CD4-positive, alpha-beta T cell treated with Interleukin-6 at 100 ng/mL for 8 hours (primary cell): Measurements from ENCODE around the gene PLAC1.

Source experiments
- DNase-seq: peaks from one replicate; pipeline ENCODE4 v3.0.0-alpha.2; 2020; ENCODE audit warnings: mixed read lengths, low spot score

PLAC1 gene, protein sequence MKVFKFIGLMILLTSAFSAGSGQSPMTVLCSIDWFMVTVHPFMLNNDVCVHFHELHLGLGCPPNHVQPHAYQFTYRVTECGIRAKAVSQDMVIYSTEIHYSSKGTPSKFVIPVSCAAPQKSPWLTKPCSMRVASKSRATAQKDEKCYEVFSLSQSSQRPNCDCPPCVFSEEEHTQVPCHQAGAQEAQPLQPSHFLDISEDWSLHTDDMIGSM

DNA sequence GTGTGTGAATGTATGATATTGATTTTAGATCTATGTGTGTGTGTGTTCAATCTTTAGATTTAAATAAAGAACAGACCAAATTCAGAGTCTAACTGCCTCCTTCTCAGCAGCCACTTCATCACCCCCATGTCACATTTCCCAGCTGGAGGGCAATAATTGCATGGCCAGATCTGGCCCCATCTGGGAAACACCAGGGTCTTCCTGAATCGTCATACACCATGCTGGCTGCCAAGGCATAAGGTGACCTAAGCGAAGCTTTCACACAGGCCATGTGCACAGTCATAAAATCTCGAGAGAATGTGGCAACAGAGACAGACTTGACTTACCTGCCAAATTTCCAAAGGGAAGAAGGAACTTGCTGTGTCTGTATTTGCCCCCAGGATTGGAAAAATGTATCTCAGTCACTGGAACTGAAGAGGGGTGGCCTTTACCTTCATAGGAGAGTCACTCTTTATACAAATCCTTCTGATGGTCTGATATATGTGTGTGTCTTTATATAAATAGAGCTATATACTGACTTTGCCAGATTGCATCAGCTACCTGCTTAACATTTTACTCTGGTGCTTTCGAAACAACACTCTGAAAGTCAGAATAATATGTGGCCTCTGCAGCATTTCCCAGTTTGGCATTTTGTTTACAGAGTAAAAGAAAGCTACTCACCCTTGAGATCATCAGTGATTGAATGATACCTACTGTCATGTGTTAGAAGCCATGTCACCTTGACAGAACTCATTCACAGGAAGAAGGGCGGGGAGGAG, at the start of gene PLAC1:
Gene PLAC1 (minus strand): TSS at position 470 of the 758 bp plus-strand sequence. CDS start 91,789 bp downstream, outside the sequence.
- no peak for DNase-seq

DNA sequence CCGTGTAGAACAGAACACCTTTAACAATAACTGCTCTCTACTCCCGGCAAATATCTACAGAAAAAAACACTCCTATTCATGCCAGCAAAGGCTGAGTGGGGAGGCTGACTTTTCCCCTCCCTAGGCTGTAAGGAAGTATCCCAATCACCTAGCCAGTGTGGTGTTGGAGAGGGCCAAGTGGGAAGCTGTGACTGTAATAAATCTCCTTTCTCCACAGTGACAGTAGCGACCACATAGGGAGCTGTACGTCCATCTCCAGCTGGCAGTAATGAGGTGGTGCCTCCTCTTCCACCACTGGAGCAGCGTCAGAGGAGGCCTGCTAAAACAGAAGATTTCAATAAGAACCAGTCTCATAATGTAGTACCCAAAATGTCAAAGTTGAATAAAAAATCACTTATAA, 47.9 kb upstream of the PLAC1 start:
- no peak for DNase-seq

DNA sequence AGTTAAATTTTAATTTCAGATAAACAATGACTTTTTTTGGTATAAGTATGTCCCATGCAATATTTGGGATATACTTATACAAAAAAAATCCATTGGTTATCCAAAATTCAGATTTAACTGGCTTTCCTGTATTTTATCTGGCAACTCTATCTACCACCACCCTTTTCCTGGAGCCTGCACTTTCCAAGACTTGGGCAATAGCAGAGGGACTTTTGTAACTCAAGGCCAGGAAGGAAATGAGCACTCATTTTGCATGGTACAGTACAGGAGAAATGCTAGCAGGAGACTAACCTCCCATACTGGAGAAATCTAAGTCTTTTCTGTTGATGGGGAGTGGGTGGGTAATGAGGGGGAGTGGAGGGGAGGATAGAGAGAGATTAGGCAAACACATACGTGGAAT, 37.7 kb upstream of the PLAC1 start:
- DNase-seq = no peak

DNA sequence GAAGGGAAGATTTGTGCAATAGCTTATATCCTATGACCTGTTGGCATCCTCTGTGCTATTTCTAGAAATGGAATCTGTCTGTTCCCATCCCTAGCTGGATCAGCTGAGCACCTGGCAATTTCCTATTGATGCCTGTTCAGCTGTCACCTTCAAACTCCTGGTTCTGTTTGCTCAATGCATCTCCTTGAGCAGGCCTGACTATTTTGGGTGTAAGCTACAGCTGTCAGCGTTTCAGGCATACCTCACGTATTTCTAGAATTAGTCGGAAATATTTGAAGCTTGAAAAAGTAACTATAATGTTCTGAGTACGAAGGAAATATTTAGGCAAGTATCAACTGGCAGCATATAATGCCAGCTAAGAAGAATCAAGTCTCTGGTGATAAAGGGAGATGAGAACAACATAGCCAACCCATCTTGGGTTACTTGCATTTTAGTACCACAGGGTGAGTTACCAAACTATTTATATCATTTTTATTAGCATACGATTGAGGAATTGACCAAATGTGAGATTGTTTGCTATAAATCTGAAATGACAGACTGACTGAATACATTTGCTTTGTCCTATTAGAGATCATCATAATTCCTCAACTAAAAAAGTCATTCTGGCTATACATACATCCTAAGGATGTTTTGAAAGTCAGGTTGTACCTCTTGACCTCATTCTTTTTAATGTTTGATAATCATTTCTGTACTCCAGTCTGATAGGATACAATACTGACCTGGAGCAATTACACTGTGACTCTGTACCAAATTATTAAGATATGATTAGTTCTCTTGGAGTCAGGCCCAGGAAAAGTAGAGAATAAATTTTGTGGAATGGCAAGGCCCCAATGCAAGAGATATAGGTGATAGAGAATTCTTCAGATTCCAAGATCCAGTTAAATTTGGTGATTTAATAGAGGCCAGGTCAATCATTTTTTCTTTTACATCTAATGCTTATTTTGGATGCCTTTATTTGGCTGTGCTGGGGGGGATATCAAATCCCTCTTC, 36.4 kb upstream of the PLAC1 start:
- no peak for DNase-seq

DNA sequence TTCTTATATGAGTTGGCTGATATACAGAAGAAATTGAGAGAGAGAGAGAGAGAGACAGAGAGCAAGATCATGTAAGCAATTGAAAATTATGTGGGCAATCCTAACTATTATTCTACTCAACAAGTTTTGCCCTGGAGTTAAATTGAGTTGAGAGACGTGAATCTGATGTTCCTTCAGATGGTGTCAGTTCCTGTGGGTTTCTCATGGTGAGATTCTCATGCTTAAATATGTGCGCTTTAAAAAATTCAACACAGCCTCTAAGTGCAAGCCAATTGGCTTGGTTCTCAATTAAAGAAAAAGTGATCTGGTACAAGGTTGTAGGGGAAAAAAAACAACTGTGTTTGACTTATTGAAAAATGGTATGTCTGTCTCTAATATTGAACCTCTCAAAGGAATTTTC, 35.4 kb upstream of the PLAC1 start:
- DNase-seq = no peak

DNA sequence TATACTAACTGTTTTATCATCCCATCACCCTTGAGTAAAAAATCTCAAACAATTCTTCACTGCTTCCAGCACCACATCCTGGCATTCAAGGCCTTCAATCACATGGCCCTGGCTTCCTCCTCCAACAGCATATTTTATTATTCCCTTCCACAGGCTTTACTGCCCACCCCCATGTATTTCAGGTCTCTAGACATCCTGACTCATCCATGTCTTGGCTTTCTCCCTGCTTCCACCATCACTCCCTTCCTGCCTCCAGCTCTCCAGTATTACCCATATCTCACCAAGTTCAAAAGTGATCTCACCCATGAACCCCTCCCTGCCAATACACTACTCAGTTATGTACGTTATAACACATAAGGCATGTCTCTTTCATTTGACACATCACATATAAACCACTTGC, 34.7 kb upstream of the PLAC1 start:
- no peak for DNase-seq

DNA sequence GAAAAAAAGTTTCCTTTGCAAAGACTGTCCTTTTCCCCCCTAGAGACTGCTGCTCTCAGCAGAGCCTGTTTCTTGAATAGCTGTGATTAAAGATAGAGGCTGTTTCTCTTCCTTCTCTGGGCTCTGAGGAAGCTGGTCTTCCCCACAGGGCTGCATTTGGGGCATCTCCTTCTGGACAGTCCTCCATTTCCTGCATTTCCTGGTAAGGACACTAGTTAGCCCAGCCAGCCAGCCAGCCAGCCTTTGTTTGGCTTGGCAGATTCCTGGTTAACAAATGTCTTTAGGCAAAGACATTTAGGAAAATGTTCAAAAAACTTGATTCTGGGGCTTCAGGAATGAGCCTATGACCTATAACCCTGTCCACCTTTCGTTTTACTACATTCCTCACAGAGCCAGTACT, 34.0 kb upstream of the PLAC1 start:
- DNase-seq = no peak

DNA sequence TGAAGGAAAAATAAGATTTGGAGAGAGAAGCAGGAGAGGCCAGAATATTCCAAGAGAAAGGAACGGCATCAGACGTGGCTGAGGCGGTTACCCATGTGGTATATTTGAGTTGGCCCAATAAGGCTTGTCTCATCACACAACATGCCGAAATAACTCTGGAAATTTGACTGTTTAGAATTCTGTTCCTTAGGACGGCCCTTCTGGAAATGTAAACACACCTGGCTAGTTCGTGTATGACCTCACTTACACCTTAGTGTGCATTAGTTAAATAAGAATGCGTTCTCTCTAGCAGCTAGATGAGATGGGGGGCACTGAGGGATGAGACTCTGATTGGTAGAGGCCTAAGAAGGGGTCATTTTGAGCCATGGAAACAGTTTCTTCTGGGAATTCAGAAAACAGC, 33.2 kb upstream of the PLAC1 start:
- no peak for DNase-seq

DNA sequence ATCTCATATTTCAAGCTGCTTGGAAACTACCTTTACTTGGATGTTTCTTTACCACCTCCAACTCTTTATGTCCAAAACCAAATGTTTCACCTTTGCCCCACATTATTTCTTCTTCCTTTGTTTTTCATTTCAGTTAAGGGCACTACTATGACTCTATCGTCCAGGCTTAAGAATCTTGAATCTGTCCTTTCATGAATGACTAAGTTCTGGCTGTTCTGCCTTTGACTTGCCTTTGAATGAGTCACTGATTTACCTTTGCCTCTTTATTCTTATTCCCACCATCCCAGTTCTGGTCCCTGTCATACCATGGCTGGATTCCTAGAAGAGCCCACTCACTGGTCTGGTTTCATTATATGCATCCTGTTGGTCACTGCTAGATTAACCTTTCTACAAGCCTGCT, 30.6 kb upstream of the PLAC1 start:
- DNase-seq = no peak

DNA sequence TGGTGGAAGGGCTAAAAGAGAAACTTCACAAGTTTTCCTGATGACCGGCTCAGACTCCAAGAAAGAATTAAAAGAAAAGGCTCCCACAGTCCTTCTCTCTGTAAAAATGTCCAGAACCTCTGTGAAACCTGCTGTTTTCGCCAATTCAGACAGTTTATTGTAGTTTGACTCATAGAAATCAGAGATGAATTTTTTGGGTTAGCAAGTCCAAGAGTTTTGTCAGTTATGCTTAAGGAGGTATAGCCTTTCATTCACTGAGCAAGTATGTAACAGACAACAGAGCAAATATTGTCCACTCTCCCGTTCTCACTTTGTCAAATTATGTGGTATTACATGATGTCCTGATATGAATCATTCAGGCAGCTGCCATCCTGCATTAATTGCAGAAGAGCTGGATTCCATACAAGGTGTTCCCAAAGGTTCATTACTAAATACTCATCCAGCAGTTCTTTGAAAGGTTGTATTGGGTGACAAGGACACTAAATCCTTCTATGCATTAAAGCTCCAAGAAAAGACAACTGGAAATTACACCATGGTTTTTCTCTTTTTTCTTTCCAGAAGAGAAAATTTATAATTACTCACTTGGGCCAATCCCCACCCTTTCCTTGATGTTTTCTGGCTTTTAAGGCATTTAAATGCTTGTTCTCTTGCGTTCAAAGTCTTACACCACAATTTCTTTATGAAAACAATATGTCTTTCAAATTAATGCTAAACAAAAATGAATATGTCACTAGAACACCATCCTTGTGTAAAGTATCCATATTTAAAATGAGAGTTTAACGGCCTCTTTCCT, 30.0 kb upstream of the PLAC1 start:
- DNase-seq = no peak

DNA sequence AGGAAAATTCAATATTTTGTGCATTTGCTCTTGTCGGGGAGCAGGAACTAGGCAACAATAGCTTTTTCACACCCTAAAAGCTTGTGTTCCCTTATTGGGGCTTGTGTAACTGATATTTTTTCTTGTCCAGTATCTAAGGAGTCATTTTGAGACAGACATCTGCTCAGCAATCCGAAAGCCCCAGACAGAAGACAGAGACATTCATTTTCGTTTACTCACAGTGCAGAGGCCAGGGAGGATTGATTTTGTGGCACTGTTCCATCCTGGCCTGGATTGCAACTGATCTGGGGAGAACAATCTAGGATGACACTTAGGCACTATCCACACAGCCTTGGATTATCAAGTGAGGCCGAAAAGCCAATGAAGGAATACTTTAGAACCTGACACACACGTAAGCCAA, 27.4 kb upstream of the PLAC1 start:
- DNase-seq = no peak

DNA sequence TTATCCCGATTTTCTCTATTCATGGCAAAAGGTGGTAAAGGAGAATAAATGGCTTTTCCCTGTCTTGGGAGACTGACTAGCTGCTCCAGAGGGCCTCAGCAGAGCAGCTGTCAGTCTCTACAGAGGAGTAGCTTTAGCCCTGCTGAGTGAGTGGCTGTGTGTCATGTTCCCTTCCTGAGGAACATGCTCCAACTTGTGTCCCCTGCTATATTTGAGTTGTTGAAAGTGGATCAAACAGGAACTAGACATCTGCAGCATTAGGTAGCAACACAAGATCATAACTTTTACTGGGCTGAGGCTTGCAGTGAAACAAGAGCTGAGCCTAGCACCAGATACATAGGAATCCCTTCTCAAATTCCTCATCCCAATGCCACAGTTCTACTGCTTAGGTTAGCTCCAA, 26.7 kb upstream of the PLAC1 start:
- no peak for DNase-seq

DNA sequence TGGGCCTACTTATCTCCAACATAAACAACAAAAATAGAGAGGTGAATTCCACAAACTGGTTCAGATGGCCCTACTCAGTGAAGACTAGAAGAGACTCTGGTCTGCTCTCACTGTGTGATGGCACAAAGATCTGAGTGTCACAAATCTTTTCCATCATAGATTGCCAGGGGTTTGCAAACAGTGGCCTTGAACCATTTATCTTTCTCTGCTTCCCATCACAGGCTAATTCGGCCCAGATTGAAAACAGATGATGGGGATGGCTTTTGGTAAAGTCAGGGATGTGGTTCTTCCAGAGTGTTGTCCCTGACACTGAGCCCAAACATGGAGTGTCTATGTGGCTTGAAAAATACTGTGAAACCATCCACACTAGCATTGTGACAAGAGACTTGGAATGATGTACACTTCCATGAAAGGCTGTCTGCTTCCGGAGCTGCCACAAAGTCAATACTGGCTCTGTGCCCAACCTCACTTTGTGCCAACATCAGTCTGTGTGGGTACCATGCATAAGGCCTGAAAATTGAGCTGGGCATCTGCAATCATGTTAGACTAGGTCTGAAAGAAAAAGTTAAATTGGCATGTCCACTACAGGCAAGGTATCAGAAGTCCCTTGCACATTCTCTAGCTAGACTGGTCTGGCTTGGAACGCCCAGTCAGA, 25.2 kb upstream of the PLAC1 start:
- DNase-seq = no peak

DNA sequence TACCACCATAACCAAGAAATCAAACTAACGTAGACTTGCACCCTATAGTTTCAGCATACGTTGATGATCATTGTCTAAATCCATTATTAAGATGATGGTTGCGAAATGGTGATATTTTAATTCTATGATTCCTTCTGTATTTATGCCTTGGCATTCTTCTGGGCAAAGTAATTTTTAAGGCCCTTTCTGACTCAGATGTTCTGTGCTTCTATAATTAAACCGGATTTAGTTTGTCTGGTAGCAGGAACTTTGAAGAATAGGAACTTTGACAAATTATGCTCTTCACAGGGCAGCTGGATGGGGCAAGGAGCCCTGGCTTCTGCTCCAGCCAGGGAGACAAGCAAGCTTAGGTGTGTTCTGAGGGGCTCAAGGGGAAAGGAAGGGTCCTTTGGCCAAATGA, 23.8 kb upstream of the PLAC1 start:
- DNase-seq = no peak

DNA sequence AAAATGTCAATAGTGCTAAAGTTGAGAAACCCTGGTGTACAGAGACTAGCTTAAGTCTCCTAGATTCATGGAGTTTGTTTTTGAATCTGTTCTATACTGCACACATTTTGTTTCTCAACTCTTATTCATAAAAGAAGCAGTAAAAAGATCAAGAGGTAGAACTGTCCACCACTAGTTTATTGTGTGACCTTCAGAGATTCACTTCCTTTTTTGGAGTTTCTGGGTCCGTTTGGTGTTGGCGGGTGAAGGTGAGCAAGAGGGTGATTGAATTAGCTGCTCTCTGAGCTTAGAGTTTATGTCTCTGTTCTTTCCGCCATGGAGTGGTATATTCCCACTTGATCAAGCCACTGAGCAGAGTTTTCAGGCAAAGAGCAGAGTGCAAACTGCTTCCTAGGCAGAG, 21.4 kb upstream of the PLAC1 start:
- DNase-seq = no peak

DNA sequence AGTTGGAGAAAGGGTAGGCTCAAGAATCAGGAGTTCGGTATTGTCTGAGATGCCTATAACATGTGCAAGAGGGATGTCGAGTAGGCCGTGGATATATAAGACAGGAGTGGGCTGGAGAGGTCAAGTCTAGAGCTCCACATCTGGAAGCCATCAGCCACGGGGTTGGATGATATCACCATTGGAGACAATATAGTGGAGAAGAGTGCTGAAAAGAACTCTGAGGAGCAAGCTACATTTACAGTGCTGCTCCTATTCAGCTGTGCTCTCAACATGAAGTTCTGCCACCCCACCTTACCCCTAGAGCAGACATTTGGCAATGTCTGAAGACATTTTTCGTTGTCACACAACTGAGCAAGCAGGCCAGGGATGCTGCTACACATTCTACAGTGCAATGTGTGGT, 20.9 kb upstream of the PLAC1 start:
- DNase-seq = no peak

DNA sequence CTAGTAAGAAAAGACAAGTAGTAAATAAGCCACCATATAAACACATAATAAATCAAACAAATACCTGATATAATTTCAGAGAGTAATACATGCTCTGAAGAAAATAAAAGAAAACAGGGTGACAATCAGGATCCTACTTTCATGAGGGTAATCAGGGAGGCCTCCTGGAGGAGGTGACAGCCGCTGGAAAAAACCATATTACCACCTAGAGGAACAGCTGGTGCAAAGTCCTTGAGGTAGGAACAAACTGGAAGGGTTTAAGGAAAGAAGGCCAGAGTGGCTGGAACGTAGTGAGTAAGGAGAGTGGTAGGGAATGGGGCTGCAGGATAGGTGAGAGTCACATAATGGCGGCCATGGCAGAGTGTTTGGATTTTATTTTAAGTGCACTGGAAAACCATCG, 19.1 kb upstream of the PLAC1 start:
- DNase-seq = no peak

DNA sequence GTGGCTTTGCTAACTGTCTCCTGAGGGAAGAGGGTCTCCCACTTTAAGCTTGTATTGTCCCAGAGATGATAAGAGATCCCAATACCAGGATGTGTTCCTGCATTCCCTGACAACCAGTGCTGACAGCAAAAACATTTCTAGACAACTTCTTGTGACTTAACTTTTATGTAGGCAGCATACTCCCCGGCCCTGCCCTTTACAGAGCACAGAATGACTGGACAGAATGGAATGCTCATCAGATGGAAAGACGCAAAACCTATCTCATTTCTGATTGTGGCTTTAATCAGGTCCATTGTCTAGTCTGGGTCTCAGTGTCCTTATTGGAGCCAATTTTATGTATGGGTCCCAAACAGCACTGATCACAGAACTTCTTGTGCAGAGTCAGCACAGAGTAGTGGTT, 18.2 kb upstream of the PLAC1 start:
- no peak for DNase-seq

DNA sequence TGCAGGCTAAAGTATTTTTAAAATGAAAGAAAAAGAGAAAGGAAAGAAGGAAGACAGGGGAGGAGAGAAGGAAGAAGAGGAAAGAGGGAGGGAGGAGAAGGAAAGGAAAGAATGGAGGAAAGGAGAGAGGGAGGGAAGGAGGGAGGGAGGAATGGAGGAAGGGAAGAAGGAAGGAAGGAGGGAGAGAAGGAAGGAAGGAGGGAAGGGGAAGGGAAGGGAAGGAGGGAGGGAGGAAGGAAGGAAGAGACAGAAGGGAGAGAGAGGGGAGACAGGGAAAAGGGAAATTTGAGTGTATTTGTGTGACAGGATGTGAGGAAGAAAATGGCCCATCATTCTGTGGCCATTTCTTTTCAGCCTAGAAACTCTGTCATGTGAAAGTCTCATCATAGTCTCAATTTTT, 14.9 kb upstream of the PLAC1 start:
- no peak for DNase-seq

DNA sequence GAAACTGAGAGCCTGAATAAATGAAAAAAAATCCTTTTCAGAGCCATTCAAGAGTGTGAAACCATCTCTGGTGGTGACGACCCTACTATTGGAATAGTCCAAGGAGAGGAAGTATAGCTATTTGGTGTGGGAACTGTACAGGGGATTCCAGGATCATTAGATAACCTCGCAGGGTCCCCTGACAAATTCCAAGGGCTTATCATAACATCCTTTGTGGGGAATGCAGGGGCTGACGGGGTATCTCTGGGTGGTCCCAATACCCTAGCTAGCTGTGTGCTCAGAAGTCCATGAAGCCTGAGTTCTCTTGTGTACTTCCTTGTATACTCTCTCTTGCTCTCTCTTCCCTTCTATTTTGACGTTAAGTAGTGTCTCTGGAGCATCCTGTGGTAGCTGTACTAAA, 13.8 kb upstream of the PLAC1 start:
- DNase-seq = no peak

DNA sequence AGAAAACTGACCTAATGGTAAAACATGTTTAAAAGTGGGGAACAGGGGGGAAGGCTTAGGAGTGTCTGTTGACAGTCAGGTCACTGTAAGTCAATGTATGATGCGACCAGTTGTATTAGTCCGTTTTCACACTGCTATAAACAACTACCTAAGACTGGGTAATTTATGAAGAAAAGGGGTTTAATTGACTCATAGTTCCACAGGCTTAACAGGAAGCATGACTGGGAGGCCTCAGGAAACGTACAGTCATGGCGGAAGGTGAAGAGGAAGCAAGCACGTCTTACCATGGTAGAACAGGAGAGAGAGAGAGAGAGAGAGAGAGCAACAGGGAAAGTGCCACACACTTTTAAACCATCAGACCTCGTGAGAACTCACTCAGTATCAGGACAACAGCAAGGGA, 13.0 kb upstream of the PLAC1 start:
- no peak for DNase-seq
